HUES48 (cell line): Measurements from ENCODE around the gene NTSR1.

Experiments
- H3K27ac ChIP-seq: one replicate; pipeline ENCODE4 v1.7.0; 2013; ENCODE audit warnings: low read depth, low read length, inconsistent platforms
- H3K27me3 ChIP-seq: 2 replicates; pipeline ENCODE4 v1.6.1; 2013; ENCODE audit warnings: mild to moderate bottlenecking, low read length; ENCODE audit not compliant: control insufficient read depth, insufficient read depth
- H3K36me3 ChIP-seq: 2 replicates; pipeline ENCODE4 v1.6.1; 2013; ENCODE audit warnings: low read length; ENCODE audit not compliant: control insufficient read depth, insufficient read depth
- H3K4me1 ChIP-seq: 2 replicates; pipeline ENCODE4 v1.6.1; 2013; ENCODE audit warnings: mild to moderate bottlenecking, low read length; ENCODE audit not compliant: control insufficient read depth, insufficient read depth
- H3K4me3 ChIP-seq: 2 replicates; pipeline ENCODE4 v1.5.1; 2013; ENCODE audit warnings: mild to moderate bottlenecking, low read depth, low read length
- H3K9ac ChIP-seq: 2 replicates; pipeline ENCODE4 v1.6.1; 2013; ENCODE audit warnings: mild to moderate bottlenecking, low read depth, low read length, moderate library complexity
- H3K9me3 ChIP-seq: 2 replicates; pipeline ENCODE4 v1.6.1; 2013; ENCODE audit warnings: low read length; ENCODE audit not compliant: control insufficient read depth, insufficient read depth

The NTSR1 gene

DNA sequence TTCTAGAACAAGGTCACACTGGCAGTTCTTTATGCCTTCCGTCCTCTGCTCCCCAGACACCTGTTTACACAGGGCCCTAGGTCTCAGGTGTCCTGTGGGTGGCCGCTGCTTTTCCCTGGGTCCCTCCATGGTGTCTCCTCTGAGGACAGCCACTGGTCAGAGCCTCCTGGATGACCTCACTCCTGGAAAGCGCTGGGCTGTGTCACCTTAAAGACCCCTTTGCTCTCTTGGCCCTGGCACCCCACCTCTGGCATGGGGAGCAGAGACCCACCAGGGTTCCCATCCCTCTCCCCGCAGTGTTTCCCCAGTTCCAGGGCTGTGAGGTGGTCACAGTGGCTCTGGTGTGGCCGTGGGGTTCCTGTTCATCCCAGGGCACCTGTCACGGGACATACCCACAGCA, 33.9 kb downstream of the NTSR1 start:
- no peaks in the 10 kb centered on the region for H3K9me3 ChIP-seq
- H3K9ac ChIP-seq: no peak overlapping the region
- peaks cover 7% of the 10 kb centered on the region; the same call in 1 of the 2 replicates for H3K4me1 ChIP-seq
- no peak overlapping the region for H3K27ac ChIP-seq
- H3K27me3 ChIP-seq: no peaks in the 10 kb centered on the region
- no peaks in the 10 kb centered on the region for H3K36me3 ChIP-seq
- H3K4me3 ChIP-seq: no peak overlapping the region

- Histone ChIP-seq H3K27ac (no peak overlapping the region), H3K9me3 (no peaks in the 10 kb centered on the region), H3K36me3 (no peaks in the 10 kb centered on the region), H3K27me3 (no peaks in the 10 kb centered on the region), H3K4me1 (peaks cover 7% of the 10 kb centered on the region; the same call in 1 of the 2 replicates), H3K9ac (no peak overlapping the region), H3K4me3 (no peak overlapping the region)
Observed at GRCh38 chr20:62742979-62743776, 34.5 kb downstream of the NTSR1 start.

- peaks cover 7% of the 10 kb centered on the region; the same call in 1 of the 2 replicates for H3K4me1 ChIP-seq
- no peak overlapping the region for H3K9ac ChIP-seq
- H3K27me3 ChIP-seq: no peaks in the 10 kb centered on the region
Observed at GRCh38 chr20:62743777-62744317, 35.2 kb downstream of the NTSR1 start.

GRCh38 chr20:62744741-62745191, 36.1 kb downstream of the NTSR1 start:
- Histone ChIP-seq H3K9ac (no peak overlapping the region), H3K4me3 (no peak overlapping the region), H3K27ac (no peak overlapping the region), H3K4me1 (peaks cover 7% of the 10 kb centered on the region; the same call in 1 of the 2 replicates), H3K36me3 (no peaks in the 10 kb centered on the region), H3K27me3 (no peaks in the 10 kb centered on the region), H3K9me3 (no peaks in the 10 kb centered on the region)

More at GRCh38 chr20:62743777-62744317, 35.2 kb downstream of the NTSR1 start:
- Histone ChIP-seq H3K9me3 (no peaks in the 10 kb centered on the region), H3K4me3 (no peak overlapping the region), H3K36me3 (no peaks in the 10 kb centered on the region), H3K27ac (no peak overlapping the region)

- H3K4me3 ChIP-seq: no peak overlapping the region
- no peak overlapping the region for H3K9ac ChIP-seq
- no peak overlapping the region for H3K27ac ChIP-seq
- no peaks in the 10 kb centered on the region for H3K27me3 ChIP-seq
- H3K4me1 ChIP-seq: peaks cover 10% of the 10 kb centered on the region; the same call in 1 of the 2 replicates
- no peaks in the 10 kb centered on the region for H3K36me3 ChIP-seq
- H3K9me3 ChIP-seq: no peaks in the 10 kb centered on the region
Observed at GRCh38 chr20:62745279-62745951, 36.8 kb downstream of the NTSR1 start.

GRCh38 chr20:62745952-62746288, 37.3 kb downstream of the NTSR1 start:
- Histone ChIP-seq H3K9ac (no peak overlapping the region), H3K9me3 (no peaks in the 10 kb centered on the region), H3K4me3 (no peak overlapping the region), H3K4me1 (peaks cover 10% of the 10 kb centered on the region; the same call in 1 of the 2 replicates), H3K36me3 (no peaks in the 10 kb centered on the region), H3K27ac (no peak overlapping the region), H3K27me3 (no peaks in the 10 kb centered on the region)

- H3K27me3 ChIP-seq: no peaks in the 10 kb centered on the region
- peaks cover 3% of the 10 kb centered on the region; the same call in 1 of the 2 replicates for H3K4me1 ChIP-seq
- H3K36me3 ChIP-seq: no peaks in the 10 kb centered on the region
- no peak overlapping the region for H3K9ac ChIP-seq
- no peak overlapping the region for H3K27ac ChIP-seq
- no peak overlapping the region for H3K4me3 ChIP-seq
- H3K9me3 ChIP-seq: no peaks in the 10 kb centered on the region
Observed at GRCh38 chr20:62748311-62748710, 39.7 kb downstream of the NTSR1 start.

GRCh38 chr20:62749851-62750445, 41.3 kb downstream of the NTSR1 start:
- no peaks in the 10 kb centered on the region for H3K36me3 ChIP-seq
- H3K27me3 ChIP-seq: no peaks in the 10 kb centered on the region
- no peak overlapping the region for H3K4me3 ChIP-seq
- H3K4me1 ChIP-seq: peaks cover 3% of the 10 kb centered on the region; the same call in 1 of the 2 replicates
- no peak overlapping the region for H3K27ac ChIP-seq
- no peak overlapping the region for H3K9ac ChIP-seq
- H3K9me3 ChIP-seq: no peaks in the 10 kb centered on the region

- H3K4me1 ChIP-seq: peaks cover 3% of the 10 kb centered on the region; the same call in 1 of the 2 replicates
- no peaks in the 10 kb centered on the region for H3K27me3 ChIP-seq
- H3K4me3 ChIP-seq: no peak overlapping the region
- H3K9ac ChIP-seq: no peak overlapping the region
- H3K36me3 ChIP-seq: no peaks in the 10 kb centered on the region
- H3K9me3 ChIP-seq: no peaks in the 10 kb centered on the region
- no peak overlapping the region for H3K27ac ChIP-seq
Observed at GRCh38 chr20:62751551-62752150, 43.0 kb downstream of the NTSR1 start.

DNA sequence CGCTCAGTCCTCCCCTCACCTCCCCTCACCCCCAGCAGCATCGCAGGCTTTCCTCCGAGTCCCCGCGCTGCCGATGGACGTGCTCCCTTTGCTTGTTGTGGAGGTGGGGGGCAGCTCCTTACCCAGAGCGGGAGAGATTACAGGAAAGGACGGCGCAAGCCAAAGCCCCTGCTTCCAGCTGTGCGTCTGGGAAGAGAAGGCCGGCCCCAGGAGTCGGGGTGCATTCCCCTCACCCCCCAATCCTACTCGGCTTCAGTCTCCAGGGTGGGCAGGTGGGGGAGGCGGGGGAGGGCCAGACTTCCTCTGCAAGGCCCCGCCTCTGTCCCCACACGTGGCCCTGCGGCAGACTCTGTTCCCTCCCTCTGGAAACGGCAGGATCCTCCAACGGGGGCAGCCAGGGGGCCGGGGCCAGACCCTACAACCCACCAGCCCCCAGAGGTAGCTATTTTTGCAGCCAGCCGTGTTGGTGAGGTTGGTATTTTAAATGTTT, 43.6 kb downstream of the NTSR1 start:
- H3K36me3 ChIP-seq: no peaks in the 10 kb centered on the region

More for the DNA sequence above, 43.6 kb downstream of the NTSR1 start:
- Histone ChIP-seq H3K4me1 (peaks cover 3% of the 10 kb centered on the region; the same call in 1 of the 2 replicates), H3K27ac (no peak overlapping the region), H3K9ac (no peak overlapping the region), H3K27me3 (no peaks in the 10 kb centered on the region), H3K9me3 (no peaks in the 10 kb centered on the region), H3K4me3 (no peak overlapping the region)
